Panc1 (cell line): ENCODE results near the gene NFIB. TPM values are rescaled to one million over a fixed set of nuclear protein-coding genes. Genes with fewer than 3 reads are reported as not detected.

Experiments
- ATAC-seq: fragments of 200-7000 bp; cut with Tn5 transposase; 2 replicates; pipeline ENCODE4 v1.9.1; 2020; ENCODE audit warnings: mild to moderate bottlenecking, moderate library complexity
- BruUV-seq: library from RNA; stranded (reverse); fragments of 400-500 nt; replicated peaks from 2 replicates; lab custom pipeline; 2021; lab: Mats Ljungman, UMichigan
- CTCF ChIA-PET: fragments of 300-600 bp; sonication (Branson Sonifier 250); formaldehyde crosslinking; loops from one replicate; lab custom pipeline; 2022; ENCODE audit warnings: antibody characterized with exemption; lab: Charles Lee
- POLR2A ChIA-PET: fragments of 300-600 bp; sonication (Branson Sonifier 250); formaldehyde crosslinking; loops from one replicate; lab custom pipeline; 2022; ENCODE audit warnings: antibody characterized with exemption; lab: Charles Lee
- DNase-seq: peaks from one replicate; pipeline ENCODE4 v3.0.0-alpha.2; 2010; ENCODE audit warnings: low read depth, low spot score
- H3K27ac ChIP-seq: 2 replicates; pipeline ENCODE4 v1.5.1; 2011; ENCODE audit warnings: mild to moderate bottlenecking, low read length, inconsistent platforms
- H3K27me3 ChIP-seq: fragments of 200-500 bp; sonication (Bioruptor generic); 2 replicates; pipeline ENCODE4 v1.6.0; 2014; ENCODE audit warnings: low read length, inconsistent platforms; ENCODE audit not compliant: control insufficient read depth, insufficient read depth
- H3K36me3 ChIP-seq: fragments of 200-500 bp; sonication (Bioruptor generic); 2 replicates; pipeline ENCODE4 v1.5.1; 2014; ENCODE audit warnings: inconsistent platforms, mild to moderate bottlenecking, low read length, moderate library complexity; ENCODE audit not compliant: control insufficient read depth, insufficient read depth
- H3K4me1 ChIP-seq: 2 replicates; pipeline ENCODE4 v1.5.1; 2011; ENCODE audit warnings: inconsistent platforms, mild to moderate bottlenecking, low read length, moderate library complexity; ENCODE audit not compliant: control insufficient read depth, insufficient read depth
- H3K4me3 ChIP-seq, 2 experiments: 2 replicates each; pipeline ENCODE4 v1.5.1; 2011 to 2012; ENCODE audit warnings: low read depth in 2 of 2, low read length in 2 of 2, mild to moderate bottlenecking in 2 of 2, inconsistent platforms in 1 of 2, moderate library complexity in 1 of 2
- H3K9me3 ChIP-seq: fragments of 200-500 bp; sonication (Bioruptor generic); 2 replicates; pipeline ENCODE4 v1.5.1; 2014; ENCODE audit warnings: low read depth, mild to moderate bottlenecking, inconsistent platforms, low read length, moderate library complexity; ENCODE audit not compliant: control insufficient read depth, insufficient read depth
- POLR2AphosphoS5 ChIP-seq: IDR thresholded peaks from 2 replicates; pipeline ENCODE4 v1.6.1; 2012; ENCODE audit warnings: mild to moderate bottlenecking, low read depth, low read length, moderate library complexity
- SIN3A ChIP-seq: IDR thresholded peaks from 2 replicates; pipeline ENCODE4 v1.6.1; 2012; ENCODE audit warnings: low read depth, mild to moderate bottlenecking, low read length, moderate library complexity, borderline replicate concordance; ENCODE audit not compliant: insufficient read depth
- TCF7L2 ChIP-seq: IDR thresholded peaks from 2 replicates; pipeline ENCODE4 v1.6.1; 2011; ENCODE audit warnings: mild to moderate bottlenecking, low read depth, low read length, inconsistent platforms
- in situ Hi-C: cut with HindIII; loops from 2 replicates; pipeline ENCODE4 v1.10.0; 2016; ENCODE audit warnings: low sequenced_read_pairs, low pct_unique_long_range_greater_than_20kb
- intact Hi-C: fragments of 100-400 bp; cut with micrococcal nuclease; formaldehyde crosslinking; loops from one replicate; pipeline ENCODE4 v1.10.0; 2022; ENCODE audit not compliant: unreplicated experiment
- total RNA-seq: library from RNA; stranded (reverse); gene quantifications from one replicate; pipeline ENCODE4 v1.2.1, GENCODE V29; 2021; ENCODE audit not compliant: unreplicated experiment
- TF ChIP-seq, protein P1 (sequence below): fragments of 450-650 bp; IDR thresholded peaks from 2 replicates; pipeline ENCODE4 v1.5.1; 2017; ENCODE audit warnings: mild to moderate bottlenecking
- TF ChIP-seq, protein P2 (sequence below), 2 experiments: IDR thresholded peaks; 2 replicates each; pipeline ENCODE4 v1.6.1; 2011 to 2012; ENCODE audit warnings: low read depth in 2 of 2, control low read depth in 1 of 2, low read length in 1 of 2, mild to moderate bottlenecking in 1 of 2, moderate library complexity in 1 of 2; ENCODE audit not compliant: insufficient read depth in 1 of 2

Gene NFIB
- total RNA-seq, 1 experiment from 2014 or later: 26.7 TPM

DNA sequence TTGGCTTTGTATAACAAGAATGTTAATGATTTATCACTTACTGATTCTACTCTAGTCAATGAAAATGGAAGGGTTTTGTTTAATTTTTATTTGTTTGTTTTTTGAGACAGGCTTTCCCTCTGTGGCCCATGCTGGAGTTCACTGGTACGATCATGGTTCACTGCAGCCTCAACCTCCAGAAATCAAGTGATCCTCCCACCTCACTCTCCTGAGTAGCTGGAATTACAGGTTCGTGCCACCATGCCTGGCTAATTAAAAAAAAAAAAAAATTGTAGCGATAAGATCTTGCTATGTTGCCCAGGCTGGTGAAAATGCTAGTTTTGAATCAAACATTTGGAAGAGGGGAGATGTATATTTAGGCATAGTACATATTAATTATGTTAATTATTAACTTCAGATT is 209.4 kb downstream of the NFIB start:
- POLR2A ChIA-PET: no interaction called here
- CTCF ChIA-PET: no interaction called here
- no peak for ATAC-seq
- no peaks in the 10 kb centered on the region for H3K9me3 ChIP-seq
- H3K36me3 ChIP-seq: no peaks in the 10 kb centered on the region
- in situ Hi-C loops (no loop called here), intact Hi-C loops (loop anchor here (10.0 kb wide), 1 partner anchor 420 kb away; no protein-coding TSS in a partner anchor)
- DNase-seq: no peak
- TF ChIP-seq TCF7L2: no peak
- no peak for TF ChIP-seq SIN3A
- TF ChIP-seq POLR2AphosphoS5: no peak
- TF ChIP-seq, protein P1, sequence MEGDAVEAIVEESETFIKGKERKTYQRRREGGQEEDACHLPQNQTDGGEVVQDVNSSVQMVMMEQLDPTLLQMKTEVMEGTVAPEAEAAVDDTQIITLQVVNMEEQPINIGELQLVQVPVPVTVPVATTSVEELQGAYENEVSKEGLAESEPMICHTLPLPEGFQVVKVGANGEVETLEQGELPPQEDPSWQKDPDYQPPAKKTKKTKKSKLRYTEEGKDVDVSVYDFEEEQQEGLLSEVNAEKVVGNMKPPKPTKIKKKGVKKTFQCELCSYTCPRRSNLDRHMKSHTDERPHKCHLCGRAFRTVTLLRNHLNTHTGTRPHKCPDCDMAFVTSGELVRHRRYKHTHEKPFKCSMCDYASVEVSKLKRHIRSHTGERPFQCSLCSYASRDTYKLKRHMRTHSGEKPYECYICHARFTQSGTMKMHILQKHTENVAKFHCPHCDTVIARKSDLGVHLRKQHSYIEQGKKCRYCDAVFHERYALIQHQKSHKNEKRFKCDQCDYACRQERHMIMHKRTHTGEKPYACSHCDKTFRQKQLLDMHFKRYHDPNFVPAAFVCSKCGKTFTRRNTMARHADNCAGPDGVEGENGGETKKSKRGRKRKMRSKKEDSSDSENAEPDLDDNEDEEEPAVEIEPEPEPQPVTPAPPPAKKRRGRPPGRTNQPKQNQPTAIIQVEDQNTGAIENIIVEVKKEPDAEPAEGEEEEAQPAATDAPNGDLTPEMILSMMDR: no peak
- TF ChIP-seq, protein P2, sequence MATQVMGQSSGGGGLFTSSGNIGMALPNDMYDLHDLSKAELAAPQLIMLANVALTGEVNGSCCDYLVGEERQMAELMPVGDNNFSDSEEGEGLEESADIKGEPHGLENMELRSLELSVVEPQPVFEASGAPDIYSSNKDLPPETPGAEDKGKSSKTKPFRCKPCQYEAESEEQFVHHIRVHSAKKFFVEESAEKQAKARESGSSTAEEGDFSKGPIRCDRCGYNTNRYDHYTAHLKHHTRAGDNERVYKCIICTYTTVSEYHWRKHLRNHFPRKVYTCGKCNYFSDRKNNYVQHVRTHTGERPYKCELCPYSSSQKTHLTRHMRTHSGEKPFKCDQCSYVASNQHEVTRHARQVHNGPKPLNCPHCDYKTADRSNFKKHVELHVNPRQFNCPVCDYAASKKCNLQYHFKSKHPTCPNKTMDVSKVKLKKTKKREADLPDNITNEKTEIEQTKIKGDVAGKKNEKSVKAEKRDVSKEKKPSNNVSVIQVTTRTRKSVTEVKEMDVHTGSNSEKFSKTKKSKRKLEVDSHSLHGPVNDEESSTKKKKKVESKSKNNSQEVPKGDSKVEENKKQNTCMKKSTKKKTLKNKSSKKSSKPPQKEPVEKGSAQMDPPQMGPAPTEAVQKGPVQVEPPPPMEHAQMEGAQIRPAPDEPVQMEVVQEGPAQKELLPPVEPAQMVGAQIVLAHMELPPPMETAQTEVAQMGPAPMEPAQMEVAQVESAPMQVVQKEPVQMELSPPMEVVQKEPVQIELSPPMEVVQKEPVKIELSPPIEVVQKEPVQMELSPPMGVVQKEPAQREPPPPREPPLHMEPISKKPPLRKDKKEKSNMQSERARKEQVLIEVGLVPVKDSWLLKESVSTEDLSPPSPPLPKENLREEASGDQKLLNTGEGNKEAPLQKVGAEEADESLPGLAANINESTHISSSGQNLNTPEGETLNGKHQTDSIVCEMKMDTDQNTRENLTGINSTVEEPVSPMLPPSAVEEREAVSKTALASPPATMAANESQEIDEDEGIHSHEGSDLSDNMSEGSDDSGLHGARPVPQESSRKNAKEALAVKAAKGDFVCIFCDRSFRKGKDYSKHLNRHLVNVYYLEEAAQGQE (IDR thresholded peaks at IDR 0.05; ENCODE audit: insufficient read depth in 1 of 2, low read depth in 2 of 2, low read length in 1 of 2): no peak
- H3K27ac ChIP-seq: no peak overlapping the region
- BruUV-seq: no TSS peak
- no peaks in the 10 kb centered on the region for H3K27me3 ChIP-seq
- H3K4me3 ChIP-seq: no peak overlapping the region
- H3K4me1 ChIP-seq: no peaks in the 10 kb centered on the region

DNA sequence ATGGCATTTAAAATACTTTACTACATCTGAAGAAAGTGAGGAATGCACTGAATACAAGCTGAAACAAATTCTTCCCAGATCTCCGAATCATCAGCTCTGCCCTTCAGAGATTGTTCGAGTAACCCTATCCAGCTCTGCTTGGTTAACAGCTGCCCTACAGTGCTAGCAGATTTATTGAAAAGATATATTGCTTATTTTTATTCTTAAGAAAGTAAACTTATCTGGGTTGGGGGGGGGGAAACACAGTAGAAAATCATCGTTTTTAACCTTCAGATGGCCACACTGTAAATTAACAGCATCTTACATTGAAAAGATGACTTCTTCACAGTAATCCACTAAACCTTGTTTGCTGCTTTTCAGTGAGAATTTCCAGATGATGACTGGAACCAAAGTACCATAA is 210.8 kb downstream of the NFIB start:
- no peak for DNase-seq

More for the DNA sequence above, 210.8 kb downstream of the NFIB start:
- Histone ChIP-seq H3K9me3 (no peaks in the 10 kb centered on the region), H3K4me1 (peaks cover 2% of the 10 kb centered on the region; the same call in 1 of the 2 replicates), H3K4me3 (no peak overlapping the region), H3K36me3 (no peaks in the 10 kb centered on the region), H3K27ac (no peak overlapping the region), H3K27me3 (no peaks in the 10 kb centered on the region)
- in situ Hi-C loops (no loop called here), intact Hi-C loops (loop anchor here (10.0 kb wide), 1 partner anchor 418 kb away; no protein-coding TSS in a partner anchor)
- TF ChIP-seq TCF7L2 (no peak), POLR2AphosphoS5 (no peak), SIN3A (no peak)
- TF ChIP-seq, protein P2 (IDR thresholded peaks at IDR 0.05; ENCODE audit: insufficient read depth in 1 of 2, low read depth in 2 of 2, low read length in 1 of 2): no peak
- TF ChIP-seq, protein P1: no peak
- ChIA-PET POLR2A (no interaction called here), CTCF (no interaction called here)
- no peak for ATAC-seq
- no TSS peak for BruUV-seq
